ENCODE results near the gene SMPX.

DNA sequence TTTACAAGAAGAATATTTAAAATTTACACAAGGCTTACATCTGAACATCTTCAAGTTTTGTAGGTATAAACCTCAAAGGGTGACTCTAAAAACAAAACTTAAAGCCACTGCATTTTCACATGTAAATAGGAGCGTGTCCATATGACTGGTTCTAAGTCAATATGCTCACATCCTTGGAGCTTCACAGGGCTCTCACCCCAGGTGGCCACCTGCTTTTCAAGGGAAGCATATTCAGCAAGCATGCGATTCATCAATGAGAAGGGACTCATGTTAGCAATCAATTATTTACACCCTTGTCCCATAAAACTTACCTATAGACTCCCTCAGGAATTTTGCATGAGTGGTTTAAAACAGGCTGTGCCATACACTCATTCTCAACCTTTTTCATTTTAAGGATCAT lies 82.0 kb downstream of the SMPX start:
- TF ChIP-seq, protein P1, sequence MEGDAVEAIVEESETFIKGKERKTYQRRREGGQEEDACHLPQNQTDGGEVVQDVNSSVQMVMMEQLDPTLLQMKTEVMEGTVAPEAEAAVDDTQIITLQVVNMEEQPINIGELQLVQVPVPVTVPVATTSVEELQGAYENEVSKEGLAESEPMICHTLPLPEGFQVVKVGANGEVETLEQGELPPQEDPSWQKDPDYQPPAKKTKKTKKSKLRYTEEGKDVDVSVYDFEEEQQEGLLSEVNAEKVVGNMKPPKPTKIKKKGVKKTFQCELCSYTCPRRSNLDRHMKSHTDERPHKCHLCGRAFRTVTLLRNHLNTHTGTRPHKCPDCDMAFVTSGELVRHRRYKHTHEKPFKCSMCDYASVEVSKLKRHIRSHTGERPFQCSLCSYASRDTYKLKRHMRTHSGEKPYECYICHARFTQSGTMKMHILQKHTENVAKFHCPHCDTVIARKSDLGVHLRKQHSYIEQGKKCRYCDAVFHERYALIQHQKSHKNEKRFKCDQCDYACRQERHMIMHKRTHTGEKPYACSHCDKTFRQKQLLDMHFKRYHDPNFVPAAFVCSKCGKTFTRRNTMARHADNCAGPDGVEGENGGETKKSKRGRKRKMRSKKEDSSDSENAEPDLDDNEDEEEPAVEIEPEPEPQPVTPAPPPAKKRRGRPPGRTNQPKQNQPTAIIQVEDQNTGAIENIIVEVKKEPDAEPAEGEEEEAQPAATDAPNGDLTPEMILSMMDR (IDR thresholded peaks at IDR 0.05), result no peak
- no peak for TF ChIP-seq POLR2A (IDR thresholded peaks at IDR 0.05)
